Measurements from ENCODE around the gene MESP2.

Gene MESP2

GRCh38 chr15:89802986-89803824, 27.1 kb downstream of the MESP2 start:
- DNase-seq: no peak

GRCh38 chr15:89803941-89804800, 28.0 kb downstream of the MESP2 start:
- DNase-seq: no peak

GRCh38 chr15:89805241-89806209, 29.4 kb downstream of the MESP2 start:
- no peak for DNase-seq

GRCh38 chr15:89806210-89806558, 30.1 kb downstream of the MESP2 start:
- no peak for DNase-seq

- DNase-seq: no peak
These were observed 30.7 kb downstream of the MESP2 start for GRCh38 chr15:89806559-89807550.

GRCh38 chr15:89807689-89808088, 31.6 kb downstream of the MESP2 start:
- no peak for DNase-seq

- DNase-seq: no peak
These were observed 32.2 kb downstream of the MESP2 start for GRCh38 chr15:89808160-89808870.

- DNase-seq: no peak
These were observed 33.1 kb downstream of the MESP2 start for GRCh38 chr15:89809093-89809786.

- no peak for DNase-seq
These were observed 33.6 kb downstream of the MESP2 start for GRCh38 chr15:89809787-89810148.

GRCh38 chr15:89810837-89811236, 34.7 kb downstream of the MESP2 start:
- no peak for DNase-seq

GRCh38 chr15:89812011-89812846, 36.1 kb downstream of the MESP2 start:
- no peak for DNase-seq

GRCh38 chr15:89812847-89813320, 36.8 kb downstream of the MESP2 start:
- DNase-seq: no peak

GRCh38 chr15:89813381-89814111, 37.4 kb downstream of the MESP2 start:
- no peak for DNase-seq

GRCh38 chr15:89814112-89814742, 38.1 kb downstream of the MESP2 start:
- DNase-seq: no peak

- no peak for DNase-seq
These were observed 39.6 kb downstream of the MESP2 start for GRCh38 chr15:89815769-89816168.

GRCh38 chr15:89817701-89818280, 41.7 kb downstream of the MESP2 start:
- no peak for DNase-seq

GRCh38 chr15:89818287-89818686, 42.2 kb downstream of the MESP2 start:
- DNase-seq: no peak

Data from NCI-H526 treated with DMSO at 0.1 percent for 48 hours (cell line).